OCI-LY7 (cell line): ENCODE measurements around the gene GALNT17.

Experiments
- CTCF ChIP-seq: fragments of 200-600 bp; sonication (generic); conservative IDR thresholded peaks from 2 replicates; pipeline ENCODE4 v1.5.1; 2014; ENCODE audit warnings: mild to moderate bottlenecking, antibody characterized with exemption, low read length, moderate library complexity, mixed read lengths
- EZH2phosphoT487 ChIP-seq: fragments of 200-600 bp; sonication (generic); IDR thresholded peaks from 2 replicates; pipeline ENCODE4 v1.6.1; 2018; ENCODE audit warnings: low read depth, borderline replicate concordance, mild to moderate bottlenecking, mixed run types, antibody characterized with exemption, low read length, moderate library complexity, mixed read lengths

GRCh38 chr7:71687831-71688599 is 556.1 kb downstream of the GALNT17 start:
- TF ChIP-seq CTCF (no peak), EZH2phosphoT487 (no peak)
